Smooth muscle cell (in vitro differentiated cells): ENCODE measurements around the gene AHDC1. TPM values are rescaled to one million over a fixed set of nuclear protein-coding genes. Genes with fewer than 3 reads are reported as not detected.

Experiments used
- DNase-seq: peaks from one replicate; lab custom pipeline; 2025; ENCODE audit not compliant: unreplicated experiment; lab: John Stamatoyannopoulos, UW
- H2AFZ ChIP-seq: fragments of 200-600 bp; sonication (generic); 2 replicates; pipeline ENCODE4 v1.6.0; 2016; ENCODE audit warnings: antibody characterized with exemption, low read depth, mild to moderate bottlenecking
- H3F3A ChIP-seq: fragments of 200-600 bp; sonication (generic); 2 replicates; pipeline ENCODE4 v1.6.0; 2017; ENCODE audit warnings: antibody characterized with exemption, low read depth
- H3K27ac ChIP-seq: fragments of 200-600 bp; sonication (generic); 2 replicates; pipeline ENCODE4 v1.5.1; 2016; ENCODE audit warnings: low read depth, mild to moderate bottlenecking
- H3K27me3 ChIP-seq: fragments of 200-600 bp; sonication (generic); 2 replicates; pipeline ENCODE4 v1.6.1; 2016; ENCODE audit warnings: low read depth, mild to moderate bottlenecking
- H3K36me3 ChIP-seq: fragments of 200-600 bp; sonication (generic); 2 replicates; pipeline ENCODE4 v1.5.1; 2016; ENCODE audit warnings: low read depth
- H3K4me1 ChIP-seq: fragments of 200-600 bp; sonication (generic); 2 replicates; pipeline ENCODE4 v1.5.1; 2016; ENCODE audit warnings: low read depth
- H3K4me2 ChIP-seq: fragments of 200-600 bp; sonication (generic); 2 replicates; pipeline ENCODE4 v1.6.0; 2016; ENCODE audit warnings: mild to moderate bottlenecking
- H3K4me3 ChIP-seq: fragments of 200-600 bp; sonication (generic); 2 replicates; pipeline ENCODE4 v1.5.1; 2016; ENCODE audit warnings: mild to moderate bottlenecking
- H3K79me2 ChIP-seq: fragments of 200-600 bp; sonication (generic); 2 replicates; pipeline ENCODE4 v1.6.0; 2016; ENCODE audit warnings: low read depth, mild to moderate bottlenecking
- H3K9ac ChIP-seq: fragments of 200-600 bp; sonication (generic); 2 replicates; pipeline ENCODE4 v1.6.0; 2016; ENCODE audit warnings: low read depth
- H3K9me3 ChIP-seq: fragments of 200-600 bp; sonication (generic); replicated peaks from 2 replicates; pipeline ENCODE4 v1.5.1; 2016; ENCODE audit warnings: low read depth
- H4K20me1 ChIP-seq: fragments of 200-600 bp; sonication (generic); 2 replicates; pipeline ENCODE4 v1.6.0; 2016; ENCODE audit warnings: low read depth
- WGBS: methylation state at CpG from one replicate; pipeline ENCODE4 v1.1.7; 2016; ENCODE audit warnings: low lambda C conversion rate; 5-methylcytosine and 5-hydroxymethylcytosine counted together
- polyA plus RNA-seq: library from polyadenylated mRNA; unstranded; fragments of >200 nt; fragmentation: Nextera tagmentation; extraction: Ambion mirVana; gene quantifications from 2 replicates; pipeline ENCODE4 v1.2.1, GENCODE V29; 2016
- total RNA-seq: library from RNA; depleted of rRNA; stranded (reverse); fragments of >200 nt; gene quantifications from 2 replicates; pipeline ENCODE4 v1.2.3, GENCODE V29; 2014
- TF ChIP-seq, protein P1 (sequence below): fragments of 200-600 bp; sonication (generic); IDR thresholded peaks from 2 replicates; pipeline ENCODE4 v1.5.1; 2017; ENCODE audit warnings: borderline replicate concordance, mild to moderate bottlenecking, antibody characterized with exemption; ENCODE audit not compliant: insufficient read depth, poor library complexity, severe bottlenecking

AHDC1 gene
- total and polyA plus RNA-seq, 2 experiments from 2014 or later = 12.2 TPM

DNA sequence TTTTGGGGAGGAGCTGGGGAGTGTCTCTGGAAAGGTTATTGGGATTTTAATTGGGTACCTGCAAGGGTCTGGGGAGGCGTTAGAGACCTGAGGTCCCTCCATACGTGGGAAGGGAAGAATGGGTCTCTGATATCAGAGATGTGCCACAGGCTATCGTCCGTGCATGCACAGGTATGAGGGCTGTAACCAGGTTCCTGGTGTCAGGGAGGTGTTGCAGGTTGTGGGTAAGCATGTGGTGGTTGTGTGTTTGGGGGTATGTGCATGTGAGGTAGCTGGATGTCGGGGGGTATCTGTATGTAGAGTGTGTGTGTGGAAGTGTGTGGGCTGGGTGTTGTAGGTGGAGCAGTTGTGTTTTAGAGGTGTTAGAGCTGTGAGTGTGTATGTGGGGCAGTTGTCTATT is 8.3 kb downstream of the AHDC1 start:
- H2AFZ ChIP-seq = no peak overlapping the region
- H3K9me3 ChIP-seq = no peaks in the 10 kb centered on the region
- peaks cover 95% of the 10 kb centered on the region for H3K4me1 ChIP-seq
- WGBS = 68% methylated on average over 5 of the region's 5 CpGs
- peak overlapping the region; percentile 88 for H3K27ac ChIP-seq
- no peak overlapping the region for H3K9ac ChIP-seq
- H4K20me1 ChIP-seq = peaks cover 100% of the 10 kb centered on the region
- H3K4me3 ChIP-seq = no peak overlapping the region
- peak overlapping the region; percentile 93 for H3K4me2 ChIP-seq
- no peaks in the 10 kb centered on the region for H3K36me3 ChIP-seq
- H3K27me3 ChIP-seq = no peaks in the 10 kb centered on the region
- H3F3A ChIP-seq = peaks cover 33% of the 10 kb centered on the region
- no peak for DNase-seq
- peaks cover 95% of the 10 kb centered on the region for H3K79me2 ChIP-seq
- TF ChIP-seq, protein P1, sequence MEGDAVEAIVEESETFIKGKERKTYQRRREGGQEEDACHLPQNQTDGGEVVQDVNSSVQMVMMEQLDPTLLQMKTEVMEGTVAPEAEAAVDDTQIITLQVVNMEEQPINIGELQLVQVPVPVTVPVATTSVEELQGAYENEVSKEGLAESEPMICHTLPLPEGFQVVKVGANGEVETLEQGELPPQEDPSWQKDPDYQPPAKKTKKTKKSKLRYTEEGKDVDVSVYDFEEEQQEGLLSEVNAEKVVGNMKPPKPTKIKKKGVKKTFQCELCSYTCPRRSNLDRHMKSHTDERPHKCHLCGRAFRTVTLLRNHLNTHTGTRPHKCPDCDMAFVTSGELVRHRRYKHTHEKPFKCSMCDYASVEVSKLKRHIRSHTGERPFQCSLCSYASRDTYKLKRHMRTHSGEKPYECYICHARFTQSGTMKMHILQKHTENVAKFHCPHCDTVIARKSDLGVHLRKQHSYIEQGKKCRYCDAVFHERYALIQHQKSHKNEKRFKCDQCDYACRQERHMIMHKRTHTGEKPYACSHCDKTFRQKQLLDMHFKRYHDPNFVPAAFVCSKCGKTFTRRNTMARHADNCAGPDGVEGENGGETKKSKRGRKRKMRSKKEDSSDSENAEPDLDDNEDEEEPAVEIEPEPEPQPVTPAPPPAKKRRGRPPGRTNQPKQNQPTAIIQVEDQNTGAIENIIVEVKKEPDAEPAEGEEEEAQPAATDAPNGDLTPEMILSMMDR = no peak

DNA sequence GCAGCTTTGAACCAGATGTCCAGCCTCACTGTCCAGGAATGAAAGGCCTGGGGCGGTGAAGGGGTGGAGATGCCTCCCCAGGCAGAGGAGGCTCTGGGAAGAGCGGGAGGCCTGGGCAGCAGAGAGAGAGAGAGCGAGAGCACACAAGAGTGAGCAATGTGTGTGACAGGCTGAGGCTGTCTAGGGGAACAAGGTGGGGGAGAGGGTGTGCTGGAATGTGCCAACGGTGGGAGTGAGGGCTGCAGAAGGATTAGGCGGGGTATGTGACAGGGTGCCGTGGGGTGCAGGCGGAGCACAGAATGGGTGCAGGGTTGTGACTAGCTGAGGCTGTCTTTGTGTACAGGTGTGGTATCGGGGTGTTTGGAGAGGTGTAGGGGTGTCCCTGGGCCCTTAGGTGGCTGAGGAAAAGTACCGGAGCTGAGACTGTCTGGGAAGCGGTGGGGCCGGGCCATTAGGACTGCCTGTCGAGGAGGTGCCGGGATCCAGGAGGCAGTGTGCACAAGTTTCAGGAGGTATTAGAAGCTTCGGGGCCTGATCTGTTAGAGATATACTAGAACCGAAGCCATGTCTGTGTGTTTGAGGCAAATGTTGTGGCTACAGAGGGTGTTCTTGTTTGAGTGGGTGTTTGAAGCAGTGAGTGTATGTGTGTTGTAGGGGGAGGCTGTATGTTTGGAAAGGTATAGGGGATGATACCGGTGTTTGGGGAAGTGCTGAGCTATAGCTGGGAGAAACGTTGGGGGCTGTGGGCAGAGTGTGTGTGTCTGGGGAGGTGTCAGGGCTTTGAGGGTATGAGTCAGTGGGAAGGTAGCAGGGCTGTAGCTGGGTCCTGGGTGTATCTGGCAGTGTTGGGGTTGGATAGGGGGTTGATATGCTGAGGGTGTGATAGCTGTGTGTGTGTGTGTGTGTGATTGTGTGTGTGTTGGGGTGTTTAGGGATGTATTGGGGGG is 9.1 kb downstream of the AHDC1 start:
- Histone ChIP-seq H3K27me3 (no peaks in the 10 kb centered on the region), H3F3A (peaks cover 26% of the 10 kb centered on the region), H3K4me3 (peak overlapping the region; percentile 13), H2AFZ (no peak overlapping the region), H3K79me2 (peaks cover 95% of the 10 kb centered on the region), H3K4me1 (peaks cover 90% of the 10 kb centered on the region), H4K20me1 (peaks cover 100% of the 10 kb centered on the region), H3K9ac (peak overlapping the region; percentile 16), H3K27ac (peak overlapping the region; percentile 88), H3K9me3 (no peaks in the 10 kb centered on the region), H3K4me2 (peak overlapping the region; percentile 93), H3K36me3 (no peaks in the 10 kb centered on the region)
- no peak for DNase-seq
- TF ChIP-seq, protein P1 = no peak
- 26% methylated on average over 17 of the region's 17 CpGs for WGBS

DNA sequence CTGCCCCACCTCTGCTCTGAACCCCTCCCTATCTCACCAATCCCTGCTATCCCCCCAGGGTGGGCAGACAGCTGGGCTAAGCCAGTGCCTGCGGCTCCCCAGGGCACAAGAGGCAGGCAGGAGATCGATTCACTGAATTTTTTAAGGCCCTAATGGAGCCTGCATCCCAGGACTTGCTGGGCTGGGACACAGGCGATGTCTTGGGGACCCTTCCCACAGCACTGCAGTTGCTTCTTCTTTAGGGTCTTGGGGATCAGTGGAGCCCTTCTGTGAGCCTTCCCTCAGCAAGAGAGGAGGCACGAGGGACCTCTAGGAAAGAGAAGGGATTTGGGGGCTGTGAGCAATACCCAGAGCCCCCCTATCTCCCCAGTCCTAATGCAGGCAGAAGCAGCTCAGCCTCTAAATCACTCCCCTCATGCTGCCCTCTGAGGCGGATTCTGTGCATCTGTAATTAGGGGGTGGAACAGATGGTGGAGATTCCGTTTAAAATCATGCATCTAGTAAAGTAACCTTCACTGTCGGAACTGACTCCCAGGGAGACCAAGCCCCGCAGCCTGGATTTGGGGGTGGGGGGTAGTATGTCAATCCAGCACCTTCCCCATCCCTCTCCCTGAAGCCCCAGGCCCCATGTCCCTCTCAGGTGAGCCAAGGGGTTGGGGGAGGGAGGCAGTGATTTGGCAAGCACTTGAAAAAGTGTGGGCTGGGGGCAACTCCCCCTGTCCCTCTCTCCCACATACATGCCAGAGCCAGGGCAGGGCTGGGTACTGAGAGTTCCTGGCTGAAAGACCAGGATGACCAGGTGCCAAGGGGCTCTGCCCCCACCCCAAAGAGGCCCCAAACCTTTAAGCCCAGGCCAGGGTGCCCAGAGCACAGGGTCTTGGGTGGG is 10.0 kb downstream of the AHDC1 start:
- peaks cover 100% of the 10 kb centered on the region for H4K20me1 ChIP-seq

More for the DNA sequence above, 10.0 kb downstream of the AHDC1 start:
- Histone ChIP-seq H3K36me3 (no peaks in the 10 kb centered on the region), H3F3A (peaks cover 19% of the 10 kb centered on the region), H3K27me3 (no peaks in the 10 kb centered on the region), H3K4me3 (no peak overlapping the region), H3K4me2 (peak overlapping the region; percentile 93), H3K9me3 (no peaks in the 10 kb centered on the region), H3K9ac (peak overlapping the region; percentile 16), H3K79me2 (peaks cover 96% of the 10 kb centered on the region), H2AFZ (no peak overlapping the region), H3K27ac (peak overlapping the region; percentile 88), H3K4me1 (peaks cover 81% of the 10 kb centered on the region)
- DNase-seq = no peak
- TF ChIP-seq, protein P1 = no peak
- 47% methylated on average over 8 of the region's 8 CpGs for WGBS
